Measurements from ENCODE around the gene FBXW10.
A peak's percentile ranks its signal among the peaks of the same experiment; 100 is the strongest.
"Not testable (repeated sequence)": the region's sequence is repeated elsewhere in the genome, so short reads cannot be mapped to it uniquely, and the experiment has no call there.

Gene FBXW10
- total RNA-seq = 0 reads per million in 2 experiments

GRCh38 chr17:18743699-18744421, at the start of gene FBXW10:
Gene FBXW10 (plus strand): TSS chr17:18744054. CDS start chr17:18744245, 191 bp downstream.
- not testable (repeated sequence) for DNase-seq (ENCODE audit: low read depth)

- not testable (repeated sequence) for DNase-seq (ENCODE audit: low read depth)
Observed at GRCh38 chr17:18695143-18695542, 48.7 kb upstream of the FBXW10 start.

- not testable (repeated sequence) for DNase-seq (ENCODE audit: low read depth)
Observed at GRCh38 chr17:18698473-18699103, 45.3 kb upstream of the FBXW10 start.

GRCh38 chr17:18705955-18706354, 37.9 kb upstream of the FBXW10 start:
- DNase-seq (ENCODE audit: low read depth) = not testable (repeated sequence)

GRCh38 chr17:18708215-18708614, 35.6 kb upstream of the FBXW10 start:
- DNase-seq (ENCODE audit: low read depth) = not testable (repeated sequence)

GRCh38 chr17:18712354-18712999, 31.4 kb upstream of the FBXW10 start:
- peak; percentile 44 for DNase-seq (ENCODE audit: low read depth)

- DNase-seq (ENCODE audit: low read depth) = not testable (repeated sequence)
Observed at GRCh38 chr17:18718643-18719427, 25.0 kb upstream of the FBXW10 start.

- not testable (repeated sequence) for DNase-seq (ENCODE audit: low read depth)
Observed at GRCh38 chr17:18719428-18720110, 24.3 kb upstream of the FBXW10 start.

- not testable (repeated sequence) for DNase-seq (ENCODE audit: low read depth)
Observed at GRCh38 chr17:18721775-18722547, 21.9 kb upstream of the FBXW10 start.

- not testable (repeated sequence) for DNase-seq (ENCODE audit: low read depth)
Observed at GRCh38 chr17:18722612-18723011, 21.2 kb upstream of the FBXW10 start.

GRCh38 chr17:18723509-18723908, 20.3 kb upstream of the FBXW10 start:
- not testable (repeated sequence) for DNase-seq (ENCODE audit: low read depth)

- DNase-seq (ENCODE audit: low read depth) = not testable (repeated sequence)
Observed at GRCh38 chr17:18732438-18732837, 11.4 kb upstream of the FBXW10 start.

- DNase-seq (ENCODE audit: low read depth) = not testable (repeated sequence)
Observed at GRCh38 chr17:18733350-18733749, 10.5 kb upstream of the FBXW10 start.

GRCh38 chr17:18739616-18740391, 4.0 kb upstream of the FBXW10 start:
- not testable (repeated sequence) for DNase-seq (ENCODE audit: low read depth)

- not testable (repeated sequence) for DNase-seq (ENCODE audit: low read depth)
Observed at GRCh38 chr17:18741228-18741627, 2.6 kb upstream of the FBXW10 start.

- DNase-seq (ENCODE audit: low read depth) = not testable (repeated sequence)
Observed at GRCh38 chr17:18744726-18745125, 872 bp downstream of the FBXW10 start.

GRCh38 chr17:18746551-18746950, 2.7 kb downstream of the FBXW10 start:
- not testable (repeated sequence) for DNase-seq (ENCODE audit: low read depth)

- not testable (repeated sequence) for DNase-seq (ENCODE audit: low read depth)
Observed at GRCh38 chr17:18747501-18747900, 3.6 kb downstream of the FBXW10 start.

GRCh38 chr17:18750242-18750641, 6.4 kb downstream of the FBXW10 start:
- DNase-seq (ENCODE audit: low read depth) = not testable (repeated sequence)

Data from T follicular helper cell (primary cell).